Measurements from ENCODE around the gene PICALM.

DNA sequence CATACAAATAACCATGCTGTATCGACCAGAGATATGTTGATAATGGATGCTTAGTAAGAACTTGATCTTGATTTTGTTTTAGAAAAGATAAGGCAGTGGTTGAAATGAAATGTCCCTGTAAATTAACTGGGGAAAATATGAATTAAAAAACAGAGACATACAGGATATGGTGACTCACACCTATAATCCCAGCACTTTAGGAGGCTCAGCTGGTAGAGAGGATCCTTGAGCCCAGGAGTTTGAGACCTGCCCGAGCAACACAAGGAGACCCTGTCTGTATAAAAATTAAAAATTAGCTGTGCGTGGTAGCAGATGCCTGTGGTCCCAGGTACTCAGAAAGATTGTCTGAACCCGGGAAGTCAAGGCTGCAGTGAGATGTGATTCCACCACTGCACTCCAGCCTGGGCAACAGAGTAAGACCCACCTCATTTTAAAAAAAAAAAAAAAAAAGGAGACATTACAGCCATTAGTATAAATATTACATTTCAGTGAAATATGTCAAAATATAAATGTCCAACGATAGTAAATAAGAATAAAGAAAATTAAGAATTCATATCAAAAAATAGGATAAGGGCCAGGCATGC is 4.6 kb downstream of the PICALM start:
- TF ChIP-seq EP300 (IDR thresholded peaks at IDR 0.05; ENCODE audit: borderline replicate concordance) (no peak), REST (IDR thresholded peaks at IDR 0.05; ENCODE audit: low read depth) (no peak), TAF1 (IDR thresholded peaks at IDR 0.05; ENCODE audit: low read depth) (no peak), CREB1 (IDR thresholded peaks at IDR 0.05; ENCODE audit: low read depth) (no peak), RAD21 (IDR thresholded peaks at IDR 0.05; ENCODE audit: low read depth) (no peak), ZBTB7A (IDR thresholded peaks at IDR 0.05; ENCODE audit: low read depth) (no peak), CEBPB (IDR thresholded peaks at IDR 0.05) (no peak), NFIC (IDR thresholded peaks at IDR 0.05) (no peak), TCF12 (IDR thresholded peaks at IDR 0.05; ENCODE audit: low read depth) (no peak), TEAD4 (IDR thresholded peaks at IDR 0.05) (no peak), FOXM1 (IDR thresholded peaks at IDR 0.05; ENCODE audit: borderline replicate concordance, low read depth) (no peak), YY1 (IDR thresholded peaks at IDR 0.05; ENCODE audit: low read depth) (no peak)
- TF ChIP-seq, protein P1, sequence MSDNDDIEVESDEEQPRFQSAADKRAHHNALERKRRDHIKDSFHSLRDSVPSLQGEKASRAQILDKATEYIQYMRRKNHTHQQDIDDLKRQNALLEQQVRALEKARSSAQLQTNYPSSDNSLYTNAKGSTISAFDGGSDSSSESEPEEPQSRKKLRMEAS (IDR thresholded peaks at IDR 0.05): no peak
